Pancreas (tissue), 10 donors: ENCODE measurements around the gene PLCB1. TPM values are rescaled to one million over a fixed set of nuclear protein-coding genes. Genes with fewer than 3 reads are reported as not detected.
"Not testable (repeated sequence)": the region's sequence is repeated elsewhere in the genome, so short reads cannot be mapped to it uniquely, and the experiment has no call there.

Source experiments
- ATAC-seq, 4 donors: fragments of 200-7000 bp; cut with Tn5 transposase; one replicate each; pipeline versions ENCODE4 v1.8.0 to v1.9.1; 2020; ENCODE audit warnings: mild to moderate bottlenecking in 4 of 4, moderate library complexity in 4 of 4
- DNase-seq, 6 donors: peaks; one replicate each; pipeline ENCODE4 v3.0.0-alpha.2; 2020
- FAIRE-seq: peaks from 2 replicates; lab custom pipeline; 2012; peaks lifted over from hg19 to GRCh38; lab: Jason Lieb, UNC
- H3K27ac ChIP-seq, 4 donors: fragments of 200-600 bp; sonication (generic); 1 replicate in 3 of 4; 2 replicates in 1 of 4; pipeline versions ENCODE4 v1.5.0 to v1.8.0; 2020
- H3K27me3 ChIP-seq, 4 donors: fragments of 200-600 bp; one replicate each; pipeline ENCODE4 v1.8.0; 2021
- H3K36me3 ChIP-seq, 3 donors: fragments of 200-600 bp; sonication (generic) in 1 of 3; one replicate each; pipeline versions ENCODE4 v1.5.0 to v1.8.0; 2020 to 2021
- H3K4me1 ChIP-seq, 3 donors: fragments of 200-600 bp; one replicate each; pipeline ENCODE4 v1.8.0; 2021
- H3K4me3 ChIP-seq, 4 donors: fragments of 200-600 bp; sonication (generic) in 2 of 4; one replicate each; pipeline versions ENCODE4 v1.5.0 to v1.8.0; 2020 to 2021
- H3K9me3 ChIP-seq, 4 donors: fragments of 200-600 bp; one replicate each; pipeline ENCODE4 v1.8.0; 2021
- WGBS, 2 donors: extraction: QIAGEN DNeasy Blood & Tissue Kit; methylation state at CpG; one replicate each; pipeline ENCODE4 v1.1.7; 2013; 5-methylcytosine and 5-hydroxymethylcytosine counted together
- intact Hi-C, 3 donors: fragments of 100-400 bp; cut with DNase I; formaldehyde crosslinking; loops; one replicate each; pipeline versions ENCODE4 v1.11.1 to v1.14.2; 2022
- polyA plus RNA-seq, 2 donors: library from polyadenylated mRNA; stranded (reverse); fragments of 200-250 nt; gene quantifications; one replicate each; pipeline ENCODE4 v1.2.3, GENCODE V29; 2013
- total RNA-seq, 6 donors: library from RNA; stranded (reverse); fragmentation: NEBNext Ultra II Directional in 4 of 6; extraction: Animal tissue kit (Norgen Biotek cat#: 25700) in 4 of 6; gene quantifications; one replicate each; pipeline versions ENCODE4 v1.2.1 to v1.2.4, GENCODE V29; 2021 to 2023
- TF ChIP-seq, protein P1 (sequence below), 4 donors: fragments of 200-600 bp; sonication (generic) in 3 of 4; IDR thresholded peaks; one replicate each; pipeline versions ENCODE4 v1.5.0 to v1.8.0; 2021; ENCODE audit warnings: antibody characterized with exemption in 4 of 4
- donor health status: healthy with polysubstance abuse.
- donor health status: DM: no; HTN: no; CAD: no; lungs with moderate emphysema.
- donor health status: DM: no; HTN: no; CAD: no.
- donor health status: control.
- donor health status: control.
- donor health status: Bipolar disorder and iron deficiency.
- donor health status: DM: yes; HTN: yes; CAD: no.
- donor health status: DM: no; HTN: no; CAD: no.
- donor health status: DM: no; HTN: no; CAD: no.
- donor health status: DM: yes; HTN: yes; CAD: no.

Gene PLCB1
- total and polyA plus RNA-seq, 8 donors = 4.5 to 18.7 (median 13.7) TPM

DNA sequence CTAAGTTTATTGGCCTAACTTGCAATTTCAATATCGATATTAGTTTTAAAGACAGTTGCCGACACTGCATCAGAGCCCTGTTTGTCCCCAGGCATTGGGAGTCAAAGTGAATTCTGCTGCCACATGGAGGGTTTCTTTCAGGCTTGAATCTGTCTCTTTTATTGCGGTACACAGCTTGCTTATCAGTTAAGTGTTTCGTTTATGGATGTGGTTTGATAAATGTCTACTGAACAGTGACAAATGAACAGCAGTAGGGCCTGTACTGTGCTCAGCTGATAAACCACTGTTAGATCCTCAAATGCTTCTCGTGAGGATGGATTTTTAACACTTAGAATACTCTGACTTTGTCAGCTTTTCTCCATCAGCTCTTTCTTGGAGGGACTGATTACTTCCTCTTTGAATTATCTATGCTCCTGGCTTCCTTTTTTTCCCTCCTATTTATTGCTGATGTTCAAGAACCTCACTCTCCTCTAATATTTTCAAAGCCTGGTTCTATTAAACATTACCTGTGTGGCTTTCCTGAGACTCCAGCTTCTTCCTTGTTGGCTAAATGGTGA is 240.8 kb downstream of the PLCB1 start:
- no peak for FAIRE-seq
- intact Hi-C loops = no loop called here
- no peak for ATAC-seq

DNA sequence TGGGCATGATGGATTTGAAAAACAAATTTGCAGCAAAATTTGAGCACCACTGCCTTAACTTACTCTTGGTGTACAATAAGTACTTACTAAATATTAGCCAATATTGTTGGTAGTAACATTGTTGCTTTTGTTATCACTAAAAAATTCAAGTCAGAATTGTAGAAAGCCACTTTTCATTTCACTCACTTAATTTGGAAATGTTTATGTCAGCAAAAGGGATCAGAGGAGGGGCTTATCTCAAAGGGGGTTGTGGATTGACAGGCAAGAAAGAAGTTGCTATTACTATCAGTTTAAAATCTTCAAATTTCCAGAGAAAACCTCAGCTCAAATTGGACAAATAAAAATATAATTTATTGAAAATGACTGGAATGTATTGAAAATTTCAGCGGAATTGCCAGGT is 241.5 kb downstream of the PLCB1 start:
- Histone ChIP-seq H3K9me3 (no peaks in the 10 kb centered on the region), H3K4me3 (no peak overlapping the region), H3K36me3 (no peaks in the 10 kb centered on the region), H3K27me3 (no peaks in the 10 kb centered on the region), H3K27ac (no peak overlapping the region), H3K4me1 (no peaks in the 10 kb centered on the region)
- no peak for ATAC-seq
- intact Hi-C loops = no loop called here
- no peak for DNase-seq
- TF ChIP-seq, protein P1, sequence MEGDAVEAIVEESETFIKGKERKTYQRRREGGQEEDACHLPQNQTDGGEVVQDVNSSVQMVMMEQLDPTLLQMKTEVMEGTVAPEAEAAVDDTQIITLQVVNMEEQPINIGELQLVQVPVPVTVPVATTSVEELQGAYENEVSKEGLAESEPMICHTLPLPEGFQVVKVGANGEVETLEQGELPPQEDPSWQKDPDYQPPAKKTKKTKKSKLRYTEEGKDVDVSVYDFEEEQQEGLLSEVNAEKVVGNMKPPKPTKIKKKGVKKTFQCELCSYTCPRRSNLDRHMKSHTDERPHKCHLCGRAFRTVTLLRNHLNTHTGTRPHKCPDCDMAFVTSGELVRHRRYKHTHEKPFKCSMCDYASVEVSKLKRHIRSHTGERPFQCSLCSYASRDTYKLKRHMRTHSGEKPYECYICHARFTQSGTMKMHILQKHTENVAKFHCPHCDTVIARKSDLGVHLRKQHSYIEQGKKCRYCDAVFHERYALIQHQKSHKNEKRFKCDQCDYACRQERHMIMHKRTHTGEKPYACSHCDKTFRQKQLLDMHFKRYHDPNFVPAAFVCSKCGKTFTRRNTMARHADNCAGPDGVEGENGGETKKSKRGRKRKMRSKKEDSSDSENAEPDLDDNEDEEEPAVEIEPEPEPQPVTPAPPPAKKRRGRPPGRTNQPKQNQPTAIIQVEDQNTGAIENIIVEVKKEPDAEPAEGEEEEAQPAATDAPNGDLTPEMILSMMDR (IDR thresholded peaks at IDR 0.05) = no peak
- no peak for FAIRE-seq
- 100% methylated on average over 1 of the region's 1 CpG for WGBS, 2 donors

More for the DNA sequence above, 240.8 kb downstream of the PLCB1 start:
- Histone ChIP-seq H3K36me3 (no peaks in the 10 kb centered on the region), H3K4me1 (no peaks in the 10 kb centered on the region), H3K4me3 (no peak overlapping the region), H3K27me3 (no peaks in the 10 kb centered on the region), H3K9me3 (no peaks in the 10 kb centered on the region), H3K27ac (no peak overlapping the region)
- WGBS, 2 donors = 42 to 46% methylated on average over 5 of the region's 5 CpGs
- TF ChIP-seq, protein P1 (IDR thresholded peaks at IDR 0.05) = no peak
- DNase-seq = no peak

DNA sequence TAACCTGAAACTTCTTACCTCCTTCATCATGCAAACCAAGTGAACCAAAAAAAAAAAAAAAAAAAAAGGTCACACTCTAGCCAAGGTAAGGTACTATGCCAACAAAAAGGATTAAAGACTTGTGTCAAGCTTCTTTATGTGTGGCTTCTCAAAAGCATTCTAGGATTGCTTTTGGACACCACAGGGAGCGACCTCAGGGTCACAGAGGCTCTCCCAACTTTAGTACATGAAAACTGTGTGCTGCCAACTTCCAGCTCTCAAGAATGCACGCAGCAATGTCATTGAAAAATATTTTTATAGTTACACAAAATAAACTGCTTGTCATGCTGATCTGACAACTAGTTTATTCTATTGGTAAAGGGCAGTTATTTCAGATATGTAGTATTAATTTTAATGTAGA is 243.8 kb downstream of the PLCB1 start:
- intact Hi-C loops = no loop called here
- TF ChIP-seq, protein P1 (IDR thresholded peaks at IDR 0.05) = no peak
- no peak for DNase-seq
- Histone ChIP-seq H3K27ac (no peak overlapping the region), H3K27me3 (no peaks in the 10 kb centered on the region), H3K4me1 (no peaks in the 10 kb centered on the region), H3K36me3 (no peaks in the 10 kb centered on the region), H3K4me3 (no peak overlapping the region), H3K9me3 (no peaks in the 10 kb centered on the region)
- no peak for ATAC-seq
- WGBS, 2 donors = 59 to 67% methylated on average over 2 of the region's 2 CpGs
- no peak for FAIRE-seq

DNA sequence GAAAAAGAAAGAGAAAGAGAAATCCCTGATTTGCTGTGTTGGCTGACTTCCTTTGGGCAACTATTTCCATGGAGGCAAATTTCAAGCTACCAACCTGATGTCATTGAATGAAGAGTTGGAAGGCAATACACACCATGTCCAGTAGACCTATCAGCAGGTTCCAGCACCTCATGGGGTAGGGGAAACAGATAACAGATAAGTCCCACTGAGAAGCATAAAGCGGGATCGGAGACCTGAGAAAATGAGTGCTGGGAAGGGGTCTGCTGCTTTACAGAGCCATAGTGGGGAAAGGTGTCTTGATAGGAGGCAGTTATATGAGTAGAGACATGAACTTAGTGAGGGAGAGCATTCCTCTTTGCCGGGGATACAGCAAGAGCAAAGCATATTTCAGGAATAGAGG is 244.9 kb downstream of the PLCB1 start:
- ATAC-seq (no peak), FAIRE-seq (no peak), DNase-seq (no peak)
- TF ChIP-seq, protein P1 (IDR thresholded peaks at IDR 0.05) = no peak
- Histone ChIP-seq H3K27ac (no peak overlapping the region), H3K4me1 (no peaks in the 10 kb centered on the region), H3K36me3 (no peaks in the 10 kb centered on the region), H3K4me3 (no peak overlapping the region), H3K27me3 (no peaks in the 10 kb centered on the region), H3K9me3 (no peaks in the 10 kb centered on the region)
- 96 to 98% methylated on average over 3 of the region's 3 CpGs for WGBS, 2 donors
- intact Hi-C loops = no loop called here

DNA sequence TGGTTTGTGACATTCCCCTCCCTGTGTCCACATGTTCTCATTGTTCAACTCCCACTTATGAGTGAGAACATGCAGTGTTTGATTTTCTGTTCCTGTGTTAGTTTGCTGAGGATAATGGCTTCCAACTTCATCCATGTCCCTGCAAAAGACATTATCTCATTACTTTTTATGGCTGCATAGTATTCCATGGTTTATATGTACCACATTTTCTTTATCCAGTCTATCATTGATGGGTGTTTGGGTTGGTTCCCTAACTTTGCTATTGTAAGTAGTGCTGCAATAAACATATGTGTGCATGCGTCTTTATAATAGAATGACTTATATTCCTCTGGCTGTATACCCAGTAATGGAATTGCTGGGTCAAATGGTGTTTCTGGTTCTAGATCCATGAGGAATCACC is 247.1 kb downstream of the PLCB1 start:
- ATAC-seq, H3K36me3 ChIP-seq, H3K4me1 ChIP-seq, H3K4me3 ChIP-seq, H3K27me3 ChIP-seq, FAIRE-seq, H3K9me3 ChIP-seq, intact Hi-C loops, H3K27ac ChIP-seq, DNase-seq: not testable (repeated sequence)
- 97 to 100% methylated on average over 1 of the region's 1 CpG for WGBS, 2 donors
